Measurements from ENCODE around the gene VAC14. TPM values are rescaled to one million over a fixed set of nuclear protein-coding genes. Genes with fewer than 3 reads are reported as not detected.

The VAC14 gene
- total and polyA plus RNA-seq, 2 of the 8 experiments (the other 6 are each of a cell fraction or from before 2014, with no cell fraction given): 56.0 to 108 TPM

- TF ChIP-seq CHD7 (IDR thresholded peaks at IDR 0.05; ENCODE audit: insufficient replicate concordance, low read length): no peak
- TF ChIP-seq RNF2 (IDR thresholded peaks at IDR 0.05; ENCODE audit: borderline replicate concordance, low read depth, low read length, missing control alignments, poor library complexity, severe bottlenecking): no peak
- no peak for TF ChIP-seq JUND (IDR thresholded peaks at IDR 0.05; ENCODE audit: low read length)
- no peak for TF ChIP-seq NANOG (IDR thresholded peaks at IDR 0.05; ENCODE audit: insufficient read depth, low read depth, low read length, poor library complexity, severe bottlenecking)
- TF ChIP-seq SUZ12 (IDR thresholded peaks at IDR 0.05; ENCODE audit: low read length): no peak
- no peak for TF ChIP-seq E2F6 (IDR thresholded peaks at IDR 0.05)
These were observed 653 bp upstream of the VAC14 start (continued) for GRCh38 chr16:70801611-70802010.
